HS-5 (cell line): ENCODE measurements around the gene DCDC2.
"Not testable (repeated sequence)": the region's sequence is repeated elsewhere in the genome, so short reads cannot be mapped to it uniquely, and the experiment has no call there.

Experiments
- DNase-seq: peaks from one replicate; pipeline ENCODE4 v3.0.0-alpha.2; 2012; ENCODE audit warnings: low read depth

Gene DCDC2

DNA sequence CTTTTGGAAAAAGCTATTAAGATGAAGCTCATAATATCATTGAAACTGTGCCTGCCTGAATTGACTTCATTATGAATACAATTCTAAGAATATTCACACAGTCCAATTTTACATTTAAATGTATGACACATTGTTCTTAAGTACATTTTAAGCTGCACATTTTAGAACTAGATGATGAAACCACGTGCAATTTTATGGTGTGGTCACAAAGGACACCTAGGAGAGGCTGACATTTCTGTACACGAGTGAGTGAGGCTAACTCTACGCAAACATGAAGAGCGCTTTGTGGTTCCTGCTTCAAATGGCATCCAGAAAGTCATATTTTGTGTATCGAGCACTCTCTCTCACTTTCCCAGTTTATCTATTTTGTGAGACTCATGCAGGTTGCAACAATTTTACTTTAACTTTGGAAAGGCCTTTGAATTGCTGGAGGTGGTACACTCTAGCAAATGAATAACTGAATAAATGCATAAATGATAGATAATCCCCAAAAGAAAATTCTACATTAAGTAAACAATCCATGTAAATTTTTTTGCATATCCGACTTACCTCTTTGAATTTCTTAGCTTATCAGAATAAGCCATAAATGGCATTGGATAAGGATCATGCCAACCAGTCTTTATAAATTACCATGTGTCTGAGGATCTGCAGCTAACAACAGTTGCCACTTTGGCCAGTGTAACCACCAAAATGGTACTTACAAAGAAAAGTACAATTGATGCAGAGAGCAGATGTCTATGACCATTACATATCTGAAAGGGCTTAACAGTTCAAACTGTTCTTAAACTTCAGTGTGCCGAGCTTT is 134.5 kb downstream of the DCDC2 start:
- DNase-seq, result no peak

- no peak for DNase-seq
Observed at GRCh38 chr6:24219670-24220069, 138.2 kb downstream of the DCDC2 start.

GRCh38 chr6:24214984-24215383 is 142.9 kb downstream of the DCDC2 start:
- DNase-seq, result no peak

DNA sequence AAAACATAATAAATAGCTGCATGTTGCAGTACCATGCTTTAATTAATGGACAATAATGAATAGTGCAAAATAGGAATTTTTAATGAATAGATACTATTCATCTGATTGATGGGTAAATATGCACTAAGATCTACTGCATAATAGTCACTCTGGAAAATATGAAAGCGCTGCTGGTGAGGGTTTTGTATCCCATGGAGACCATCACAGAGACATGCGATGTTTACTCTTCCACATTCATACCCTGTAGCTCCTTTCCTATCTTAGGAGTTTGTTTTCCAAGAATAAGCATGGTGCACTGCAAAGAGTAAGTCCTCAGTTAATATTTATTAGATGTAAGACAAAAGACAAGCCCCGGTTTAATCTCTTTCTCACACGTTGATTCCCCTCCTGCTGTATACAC is 150.4 kb downstream of the DCDC2 start:
- DNase-seq, result no peak

- DNase-seq, result peak; percentile 31
Observed at GRCh38 chr6:24205020-24205492, 152.8 kb downstream of the DCDC2 start.

GRCh38 chr6:24204113-24204512 is 153.7 kb downstream of the DCDC2 start:
- DNase-seq, result not testable (repeated sequence)

- DNase-seq, result no peak
Observed at GRCh38 chr6:24197892-24198291, 160.0 kb downstream of the DCDC2 start.

DNA sequence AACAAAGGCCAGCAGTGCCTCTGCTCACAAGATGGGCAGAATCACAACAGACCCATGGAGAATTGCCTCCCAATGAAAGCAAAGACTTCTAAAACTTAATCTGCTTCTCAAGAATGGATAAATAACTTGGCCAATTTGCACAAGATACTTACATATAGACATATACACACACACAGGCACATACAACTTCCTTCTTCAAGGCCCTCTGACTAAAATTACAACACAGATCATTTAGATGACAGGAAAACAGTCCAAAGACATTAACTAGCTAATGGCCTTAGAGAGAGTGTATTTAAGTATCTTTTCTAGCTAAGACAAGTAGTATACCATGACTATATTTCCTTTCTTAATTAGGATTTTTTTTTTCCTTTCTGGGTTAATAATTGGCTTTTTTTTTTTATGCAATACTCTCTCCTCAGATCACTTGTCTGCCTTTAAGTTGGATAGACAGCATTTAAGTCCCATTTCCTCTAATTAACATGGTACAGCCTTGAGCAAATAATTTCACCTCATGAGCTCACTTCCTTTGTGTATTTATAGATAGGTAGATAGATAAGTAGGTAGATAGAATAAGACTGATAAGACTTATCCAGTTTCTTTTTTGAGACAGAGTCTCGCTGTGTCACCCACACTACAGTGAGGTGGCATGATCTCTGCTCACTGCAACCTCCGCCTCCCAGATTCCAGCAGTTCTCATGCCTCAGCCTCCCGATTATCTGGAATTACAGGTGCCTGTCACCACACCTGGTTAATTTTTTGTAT is 161.8 kb downstream of the DCDC2 start:
- no peak for DNase-seq

DNA sequence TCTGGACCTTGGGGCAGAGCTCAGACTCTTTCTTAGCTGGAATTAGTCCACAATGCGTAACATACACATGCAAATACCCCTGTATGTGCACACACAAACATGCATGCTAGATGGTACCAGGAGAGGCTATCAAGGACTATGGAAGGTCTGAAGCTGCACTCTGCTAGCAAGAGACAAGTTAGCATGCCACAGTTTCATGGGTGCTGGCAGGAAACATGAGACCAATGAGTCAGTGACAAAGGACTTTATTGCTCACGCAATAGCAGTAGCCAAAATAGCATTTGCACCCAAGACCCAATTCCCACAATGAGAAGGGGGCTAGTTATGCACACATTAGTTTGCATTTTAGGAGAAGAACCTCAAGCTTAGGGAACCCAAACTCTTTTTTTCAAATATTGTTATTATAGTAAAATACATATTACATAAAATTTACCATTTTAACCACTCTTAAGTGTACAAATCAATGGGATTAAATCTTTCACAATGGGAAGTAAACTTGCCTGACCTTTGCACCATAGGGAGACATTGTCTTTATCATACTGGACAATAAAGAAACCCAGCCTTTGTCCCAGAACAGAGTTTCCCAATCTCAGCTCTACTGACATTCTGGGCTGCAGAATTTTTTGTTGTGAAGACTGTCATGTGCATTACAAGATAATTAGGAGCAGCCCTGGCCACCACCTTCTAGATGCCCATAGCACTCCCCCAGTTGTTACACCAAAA is 162.7 kb downstream of the DCDC2 start:
- no peak for DNase-seq

DNA sequence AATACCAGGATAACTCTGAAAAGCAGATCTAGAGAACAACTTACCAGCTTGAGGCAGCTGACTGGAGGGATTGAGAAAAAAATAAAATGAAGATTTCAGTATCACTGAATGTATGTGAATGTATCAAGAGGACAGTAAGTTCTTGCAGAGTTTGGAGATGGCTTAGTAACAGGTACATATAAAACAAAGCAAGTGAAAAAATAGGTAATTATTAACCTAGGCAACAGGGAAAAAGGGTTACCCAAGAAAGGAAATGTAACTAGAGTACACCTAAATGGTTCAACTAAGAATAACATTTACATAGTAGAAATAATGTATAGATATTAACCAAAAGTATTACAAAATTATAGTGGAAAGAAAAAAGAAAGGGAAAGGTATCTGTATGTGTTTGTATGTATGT is 164.5 kb downstream of the DCDC2 start:
- no peak for DNase-seq

DNA sequence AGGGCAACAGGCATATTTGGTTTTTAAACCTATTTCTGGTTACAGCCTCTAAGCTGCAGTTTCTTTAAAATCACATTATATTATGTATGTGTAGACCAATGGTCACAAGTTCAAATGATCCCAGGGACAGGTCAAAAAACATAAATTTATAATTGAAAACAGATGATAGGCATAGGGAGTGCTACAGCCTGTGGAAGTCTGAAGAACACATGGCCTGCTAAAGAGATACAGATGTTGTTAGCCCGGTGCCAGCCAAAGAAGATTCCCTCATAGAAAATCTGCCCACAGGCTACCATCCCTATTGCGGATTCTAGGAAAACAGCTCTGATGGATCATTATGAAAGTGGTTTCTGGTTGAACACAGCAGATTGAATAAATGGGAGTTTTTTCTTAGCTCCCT is 166.5 kb downstream of the DCDC2 start:
- DNase-seq, result no peak

DNA sequence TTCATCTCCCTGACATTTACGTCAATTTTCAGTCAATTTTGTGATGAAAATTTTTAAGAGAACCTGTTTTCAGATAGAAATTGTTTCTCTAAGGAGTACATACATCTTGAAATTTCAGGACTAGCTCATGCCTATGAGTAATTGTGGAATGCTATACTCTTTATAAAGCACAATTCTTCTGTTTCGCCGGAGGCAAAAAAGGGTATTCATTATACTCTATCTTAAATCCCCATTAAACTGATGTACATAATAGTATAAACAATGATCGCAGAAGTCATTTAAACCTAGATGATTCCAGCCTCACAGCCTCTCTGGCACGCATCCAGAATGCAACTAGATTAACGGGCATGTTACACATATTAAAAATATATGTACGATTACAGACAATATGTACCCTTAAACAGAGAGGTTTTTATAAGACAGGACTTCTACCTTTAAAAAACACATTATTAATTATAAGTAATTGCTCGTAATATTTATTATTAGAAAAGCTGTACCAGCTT is 169.2 kb downstream of the DCDC2 start:
- no peak for DNase-seq

- DNase-seq, result no peak
Observed at GRCh38 chr6:24187965-24188577, 169.8 kb downstream of the DCDC2 start.

- no peak for DNase-seq
Observed at GRCh38 chr6:24186349-24186748, 171.5 kb downstream of the DCDC2 start.

DNA sequence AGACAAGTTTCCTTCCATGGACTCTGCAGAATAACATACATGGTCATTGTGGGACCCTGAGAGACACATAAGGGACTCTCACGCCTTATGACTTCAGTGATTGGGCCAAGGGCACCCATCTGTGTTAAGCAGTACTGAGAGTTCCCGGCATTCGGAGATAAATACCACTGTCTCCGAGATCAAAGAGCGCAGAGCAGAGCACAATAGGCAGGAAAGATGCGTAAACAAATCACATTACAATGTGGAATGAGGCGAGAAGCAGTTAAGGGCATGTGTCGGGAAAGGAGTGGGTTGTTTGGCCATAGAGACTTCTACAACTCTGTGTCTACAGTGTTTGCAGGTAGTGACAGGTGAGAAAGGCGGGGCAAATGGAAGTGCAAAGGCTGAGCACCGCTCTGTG is 174.3 kb downstream of the DCDC2 start:
- DNase-seq, result no peak

DNA sequence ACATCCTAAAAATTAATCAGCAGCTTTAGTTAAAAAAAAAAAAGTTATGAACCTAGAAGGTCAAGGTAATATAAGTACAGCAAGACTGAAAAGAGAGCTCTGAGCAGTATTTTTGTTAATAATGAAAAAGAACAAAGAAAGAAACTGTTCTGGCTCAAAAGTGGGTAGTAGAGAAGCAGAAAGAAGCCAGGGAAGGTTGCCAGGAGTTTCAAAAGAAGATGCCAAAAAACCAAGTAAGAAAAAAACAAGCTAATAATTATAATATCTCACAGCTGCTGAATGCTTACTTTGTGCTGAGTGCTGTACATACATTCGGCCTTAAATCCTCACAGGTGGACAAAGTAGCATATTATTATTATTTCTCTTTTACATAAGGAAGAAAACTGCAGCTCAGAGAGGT is 200.0 kb downstream of the DCDC2 start:
- DNase-seq, result no peak

DNA sequence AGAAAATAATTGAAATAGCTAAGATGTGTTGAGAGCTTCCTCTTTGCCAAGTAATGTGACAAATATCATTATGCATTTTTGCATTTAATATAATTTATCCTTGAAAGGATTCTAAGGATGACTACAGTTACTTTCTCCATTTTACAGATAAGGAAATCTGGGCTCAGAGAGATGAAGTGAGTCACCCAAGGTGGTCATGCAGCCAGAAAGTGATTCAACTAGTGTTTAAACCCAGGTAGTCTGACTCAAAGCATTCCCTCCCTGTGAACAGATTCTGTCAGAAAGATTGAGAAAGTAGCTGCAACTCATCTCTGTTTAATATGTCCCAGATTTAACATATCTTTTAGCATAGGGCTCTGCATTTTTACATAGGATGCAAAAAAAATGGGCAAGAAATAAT is 203.7 kb downstream of the DCDC2 start:
- DNase-seq, result peak; percentile 89

DNA sequence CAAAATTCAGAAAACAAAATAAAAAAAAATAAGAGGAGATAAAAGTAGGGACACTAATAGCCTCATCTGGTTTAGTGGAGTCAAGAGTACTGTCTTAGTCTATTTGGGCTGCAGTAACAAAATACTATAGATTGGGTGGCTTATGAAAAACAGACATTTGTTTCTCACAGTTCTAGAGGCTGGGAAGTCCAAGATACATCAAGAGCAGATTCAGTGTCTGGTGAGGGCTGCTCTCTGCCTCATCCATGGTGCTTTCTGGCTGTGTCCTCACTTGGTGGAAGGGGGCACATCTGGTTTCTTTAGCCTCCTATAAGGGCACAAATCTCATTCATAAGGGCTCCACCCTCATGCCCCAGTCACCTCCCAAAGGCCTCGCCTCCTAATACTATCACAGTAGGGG is 205.8 kb downstream of the DCDC2 start:
- DNase-seq, result no peak

GRCh38 chr6:24149836-24150235 is 208.0 kb downstream of the DCDC2 start:
- DNase-seq, result no peak

GRCh38 chr6:24149296-24149695 is 208.6 kb downstream of the DCDC2 start:
- no peak for DNase-seq

- DNase-seq, result no peak
Observed at GRCh38 chr6:24148684-24149083, 209.2 kb downstream of the DCDC2 start.

GRCh38 chr6:24148154-24148570 is 209.7 kb downstream of the DCDC2 start:
- DNase-seq, result no peak
